GM18507 (cell line): ENCODE measurements around the gene GALNT1.

Experiments
- DNase-seq: peaks from one replicate; pipeline ENCODE4 v3.0.0; 2011; ENCODE audit warnings: low read depth; ENCODE audit not compliant: insufficient read length; ENCODE audit errors: extremely low spot score
- FAIRE-seq: peaks from 2 replicates; lab custom pipeline; 2011; peaks lifted over from hg19 to GRCh38; lab: Jason Lieb, UNC

Gene GALNT1

GRCh38 chr18:35580701-35581539 lies 620 bp upstream of the GALNT1 start:
- DNase-seq (no peak), FAIRE-seq (no peak)

GRCh38 chr18:35581898-35582641 lies 530 bp downstream of the GALNT1 start:
- FAIRE-seq, result no peak
- no peak for DNase-seq

GRCh38 chr18:35582899-35583558 lies 1.5 kb downstream of the GALNT1 start:
- no peak for FAIRE-seq
- DNase-seq, result no peak

- FAIRE-seq (no peak), DNase-seq (no peak)
Observed at GRCh38 chr18:35584735-35585134, 3.2 kb downstream of the GALNT1 start.

GRCh38 chr18:35585608-35586007 lies 4.1 kb downstream of the GALNT1 start:
- DNase-seq, result no peak
- no peak for FAIRE-seq

GRCh38 chr18:35588122-35588521 lies 6.6 kb downstream of the GALNT1 start:
- no peak for FAIRE-seq

GRCh38 chr18:35588995-35589394 lies 7.5 kb downstream of the GALNT1 start:
- DNase-seq, result no peak
- FAIRE-seq, result peak; percentile 46

More at GRCh38 chr18:35588122-35588521, 6.6 kb downstream of the GALNT1 start:
- DNase-seq, result no peak

GRCh38 chr18:35589546-35589945 lies 8.0 kb downstream of the GALNT1 start:
- no peak for DNase-seq
- no peak for FAIRE-seq

GRCh38 chr18:35590935-35591334 lies 9.4 kb downstream of the GALNT1 start:
- DNase-seq (no peak), FAIRE-seq (no peak)

GRCh38 chr18:35592298-35592697 lies 10.8 kb downstream of the GALNT1 start:
- DNase-seq (peak; percentile 26), FAIRE-seq (peak; percentile 91)

- no peak for FAIRE-seq
- no peak for DNase-seq
Observed at GRCh38 chr18:35593859-35594258, 12.3 kb downstream of the GALNT1 start.

GRCh38 chr18:35597758-35598157 lies 16.2 kb downstream of the GALNT1 start:
- FAIRE-seq, result no peak
- no peak for DNase-seq

- FAIRE-seq (no peak), DNase-seq (no peak)
Observed at GRCh38 chr18:35602193-35602820, 20.8 kb downstream of the GALNT1 start.

GRCh38 chr18:35603008-35603407 lies 21.5 kb downstream of the GALNT1 start:
- FAIRE-seq (no peak), DNase-seq (no peak)

GRCh38 chr18:35603528-35603927 lies 22.0 kb downstream of the GALNT1 start:
- DNase-seq (no peak), FAIRE-seq (no peak)

GRCh38 chr18:35604369-35604768 lies 22.8 kb downstream of the GALNT1 start:
- FAIRE-seq (no peak), DNase-seq (no peak)

- DNase-seq (no peak), FAIRE-seq (no peak)
Observed at GRCh38 chr18:35605686-35606417, 24.3 kb downstream of the GALNT1 start.

- FAIRE-seq, result no peak
- DNase-seq, result no peak
Observed at GRCh38 chr18:35609236-35609635, 27.7 kb downstream of the GALNT1 start.

GRCh38 chr18:35610089-35610488 lies 28.5 kb downstream of the GALNT1 start:
- DNase-seq (no peak), FAIRE-seq (no peak)
